ENCODE data around the gene CBARP. TPM values are rescaled to one million over a fixed set of nuclear protein-coding genes. Genes with fewer than 3 reads are reported as not detected.

The CBARP gene
- total RNA-seq, 1 experiment from 2014 or later: 23.4 TPM

DNA sequence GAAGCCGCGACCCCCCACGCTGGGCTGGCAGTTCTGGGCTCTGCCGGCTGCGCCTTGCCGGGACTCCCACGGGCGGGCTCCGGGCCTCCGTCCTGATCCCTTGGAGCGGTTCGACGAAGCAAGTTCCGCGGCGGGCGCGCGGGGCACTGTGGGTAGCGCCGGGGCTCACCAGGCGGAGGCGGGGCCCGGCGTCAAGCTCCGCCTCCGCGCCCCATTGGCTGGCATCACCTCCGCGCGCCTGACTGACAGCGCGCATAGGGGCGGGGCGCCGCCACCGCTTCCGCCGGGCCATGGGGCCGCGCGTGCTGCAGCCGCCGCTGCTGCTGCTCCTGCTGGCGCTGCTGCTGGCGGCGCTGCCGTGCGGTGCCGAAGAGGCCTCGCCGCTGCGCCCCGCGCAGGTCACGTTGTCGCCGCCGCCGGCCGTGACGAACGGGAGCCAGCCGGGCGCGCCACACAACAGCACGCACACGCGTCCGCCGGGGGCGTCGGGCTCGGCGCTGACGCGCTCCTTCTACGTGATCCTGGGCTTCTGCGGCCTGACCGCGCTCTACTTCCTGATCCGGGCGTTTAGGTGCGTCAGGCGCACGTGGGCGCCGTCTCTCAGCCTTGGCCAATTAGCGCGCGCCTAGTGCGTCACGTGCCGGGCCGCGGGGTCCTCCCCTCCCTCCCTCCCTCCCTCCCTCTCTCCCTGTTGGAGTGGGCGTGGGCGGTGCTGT lies 37.6 kb upstream of the CBARP start, which contains the start of gene FAM174C (continued):
- TF ChIP-seq, protein P1, sequence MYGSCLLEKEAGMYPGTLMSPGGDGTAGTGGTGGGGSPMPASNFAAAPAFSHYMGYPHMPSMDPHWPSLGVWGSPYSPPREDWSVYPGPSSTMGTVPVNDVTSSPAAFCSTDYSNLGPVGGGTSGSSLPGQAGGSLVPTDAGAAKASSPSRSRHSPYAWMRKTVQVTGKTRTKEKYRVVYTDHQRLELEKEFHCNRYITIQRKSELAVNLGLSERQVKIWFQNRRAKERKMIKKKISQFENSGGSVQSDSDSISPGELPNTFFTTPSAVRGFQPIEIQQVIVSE (CRISPR knock-in tag; IDR thresholded peaks at IDR 0.05; ENCODE audit: borderline replicate concordance): no peak
- TF ChIP-seq, protein P2, sequence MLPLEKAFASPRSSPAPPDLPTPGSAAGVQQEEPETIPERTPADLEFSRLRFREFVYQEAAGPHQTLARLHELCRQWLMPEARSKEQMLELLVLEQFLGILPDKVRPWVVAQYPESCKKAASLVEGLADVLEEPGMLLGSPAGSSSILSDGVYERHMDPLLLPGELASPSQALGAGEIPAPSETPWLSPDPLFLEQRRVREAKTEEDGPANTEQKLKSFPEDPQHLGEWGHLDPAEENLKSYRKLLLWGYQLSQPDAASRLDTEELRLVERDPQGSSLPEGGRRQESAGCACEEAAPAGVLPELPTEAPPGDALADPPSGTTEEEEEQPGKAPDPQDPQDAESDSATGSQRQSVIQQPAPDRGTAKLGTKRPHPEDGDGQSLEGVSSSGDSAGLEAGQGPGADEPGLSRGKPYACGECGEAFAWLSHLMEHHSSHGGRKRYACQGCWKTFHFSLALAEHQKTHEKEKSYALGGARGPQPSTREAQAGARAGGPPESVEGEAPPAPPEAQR (CRISPR knock-in tag; IDR thresholded peaks at IDR 0.05): no peak
- TF ChIP-seq, protein P3, sequence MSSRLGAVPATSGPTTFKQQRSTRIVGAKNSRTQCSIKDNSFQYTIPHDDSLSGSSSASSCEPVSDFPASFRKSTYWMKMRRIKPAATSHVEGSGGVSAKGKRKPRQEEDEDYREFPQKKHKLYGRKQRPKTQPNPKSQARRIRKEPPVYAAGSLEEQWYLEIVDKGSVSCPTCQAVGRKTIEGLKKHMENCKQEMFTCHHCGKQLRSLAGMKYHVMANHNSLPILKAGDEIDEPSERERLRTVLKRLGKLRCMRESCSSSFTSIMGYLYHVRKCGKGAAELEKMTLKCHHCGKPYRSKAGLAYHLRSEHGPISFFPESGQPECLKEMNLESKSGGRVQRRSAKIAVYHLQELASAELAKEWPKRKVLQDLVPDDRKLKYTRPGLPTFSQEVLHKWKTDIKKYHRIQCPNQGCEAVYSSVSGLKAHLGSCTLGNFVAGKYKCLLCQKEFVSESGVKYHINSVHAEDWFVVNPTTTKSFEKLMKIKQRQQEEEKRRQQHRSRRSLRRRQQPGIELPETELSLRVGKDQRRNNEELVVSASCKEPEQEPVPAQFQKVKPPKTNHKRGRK (CRISPR knock-in tag; IDR thresholded peaks at IDR 0.05; ENCODE audit: borderline replicate concordance): no peak
- TF ChIP-seq CBFB (CRISPR knock-in tag; IDR thresholded peaks at IDR 0.05; ENCODE audit: low read depth) (peak; percentile 95), NFYB (CRISPR knock-in tag; conservative IDR thresholded peaks at IDR 0.05; ENCODE audit: low read depth) (peak; percentile 71), SMAD3 (CRISPR knock-in tag; IDR thresholded peaks at IDR 0.05; ENCODE audit: borderline replicate concordance) (no peak; the same call in 1 of the 2 replicates), ZNF396 (CRISPR knock-in tag; IDR thresholded peaks at IDR 0.05; ENCODE audit: borderline replicate concordance) (no peak), CREM (CRISPR knock-in tag; IDR thresholded peaks at IDR 0.05) (peak; percentile 76; the same call in 1 of the 2 replicates), RORB (CRISPR knock-in tag; IDR thresholded peaks at IDR 0.05) (no peak), ETV6 (CRISPR knock-in tag; IDR thresholded peaks at IDR 0.05) (no peak), CREB1 (CRISPR knock-in tag; IDR thresholded peaks at IDR 0.05) (peak; percentile 9; the same call in 1 of the 2 replicates), FOXK1 (CRISPR knock-in tag; IDR thresholded peaks at IDR 0.05) (peak; percentile 65; the same call in 1 of the 2 replicates), HMGA2 (CRISPR knock-in tag; IDR thresholded peaks at IDR 0.05) (no peak), ZNF416 (CRISPR knock-in tag; IDR thresholded peaks at IDR 0.05) (peak; percentile 93)
- TF ChIP-seq, protein P4, sequence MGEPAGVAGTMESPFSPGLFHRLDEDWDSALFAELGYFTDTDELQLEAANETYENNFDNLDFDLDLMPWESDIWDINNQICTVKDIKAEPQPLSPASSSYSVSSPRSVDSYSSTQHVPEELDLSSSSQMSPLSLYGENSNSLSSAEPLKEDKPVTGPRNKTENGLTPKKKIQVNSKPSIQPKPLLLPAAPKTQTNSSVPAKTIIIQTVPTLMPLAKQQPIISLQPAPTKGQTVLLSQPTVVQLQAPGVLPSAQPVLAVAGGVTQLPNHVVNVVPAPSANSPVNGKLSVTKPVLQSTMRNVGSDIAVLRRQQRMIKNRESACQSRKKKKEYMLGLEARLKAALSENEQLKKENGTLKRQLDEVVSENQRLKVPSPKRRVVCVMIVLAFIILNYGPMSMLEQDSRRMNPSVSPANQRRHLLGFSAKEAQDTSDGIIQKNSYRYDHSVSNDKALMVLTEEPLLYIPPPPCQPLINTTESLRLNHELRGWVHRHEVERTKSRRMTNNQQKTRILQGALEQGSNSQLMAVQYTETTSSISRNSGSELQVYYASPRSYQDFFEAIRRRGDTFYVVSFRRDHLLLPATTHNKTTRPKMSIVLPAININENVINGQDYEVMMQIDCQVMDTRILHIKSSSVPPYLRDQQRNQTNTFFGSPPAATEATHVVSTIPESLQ (CRISPR knock-in tag; IDR thresholded peaks at IDR 0.05): no peak
- TF ChIP-seq, protein P5, sequence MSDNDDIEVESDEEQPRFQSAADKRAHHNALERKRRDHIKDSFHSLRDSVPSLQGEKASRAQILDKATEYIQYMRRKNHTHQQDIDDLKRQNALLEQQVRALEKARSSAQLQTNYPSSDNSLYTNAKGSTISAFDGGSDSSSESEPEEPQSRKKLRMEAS (CRISPR knock-in tag; IDR thresholded peaks at IDR 0.05): peak; percentile 57
- TF ChIP-seq, protein P6, sequence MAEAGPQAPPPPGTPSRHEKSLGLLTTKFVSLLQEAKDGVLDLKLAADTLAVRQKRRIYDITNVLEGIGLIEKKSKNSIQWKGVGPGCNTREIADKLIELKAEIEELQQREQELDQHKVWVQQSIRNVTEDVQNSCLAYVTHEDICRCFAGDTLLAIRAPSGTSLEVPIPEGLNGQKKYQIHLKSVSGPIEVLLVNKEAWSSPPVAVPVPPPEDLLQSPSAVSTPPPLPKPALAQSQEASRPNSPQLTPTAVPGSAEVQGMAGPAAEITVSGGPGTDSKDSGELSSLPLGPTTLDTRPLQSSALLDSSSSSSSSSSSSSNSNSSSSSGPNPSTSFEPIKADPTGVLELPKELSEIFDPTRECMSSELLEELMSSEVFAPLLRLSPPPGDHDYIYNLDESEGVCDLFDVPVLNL (CRISPR knock-in tag; IDR thresholded peaks at IDR 0.05; ENCODE audit: borderline replicate concordance, low read depth): no peak; the same call in none of the 2 replicates
- TF ChIP-seq, protein P7, sequence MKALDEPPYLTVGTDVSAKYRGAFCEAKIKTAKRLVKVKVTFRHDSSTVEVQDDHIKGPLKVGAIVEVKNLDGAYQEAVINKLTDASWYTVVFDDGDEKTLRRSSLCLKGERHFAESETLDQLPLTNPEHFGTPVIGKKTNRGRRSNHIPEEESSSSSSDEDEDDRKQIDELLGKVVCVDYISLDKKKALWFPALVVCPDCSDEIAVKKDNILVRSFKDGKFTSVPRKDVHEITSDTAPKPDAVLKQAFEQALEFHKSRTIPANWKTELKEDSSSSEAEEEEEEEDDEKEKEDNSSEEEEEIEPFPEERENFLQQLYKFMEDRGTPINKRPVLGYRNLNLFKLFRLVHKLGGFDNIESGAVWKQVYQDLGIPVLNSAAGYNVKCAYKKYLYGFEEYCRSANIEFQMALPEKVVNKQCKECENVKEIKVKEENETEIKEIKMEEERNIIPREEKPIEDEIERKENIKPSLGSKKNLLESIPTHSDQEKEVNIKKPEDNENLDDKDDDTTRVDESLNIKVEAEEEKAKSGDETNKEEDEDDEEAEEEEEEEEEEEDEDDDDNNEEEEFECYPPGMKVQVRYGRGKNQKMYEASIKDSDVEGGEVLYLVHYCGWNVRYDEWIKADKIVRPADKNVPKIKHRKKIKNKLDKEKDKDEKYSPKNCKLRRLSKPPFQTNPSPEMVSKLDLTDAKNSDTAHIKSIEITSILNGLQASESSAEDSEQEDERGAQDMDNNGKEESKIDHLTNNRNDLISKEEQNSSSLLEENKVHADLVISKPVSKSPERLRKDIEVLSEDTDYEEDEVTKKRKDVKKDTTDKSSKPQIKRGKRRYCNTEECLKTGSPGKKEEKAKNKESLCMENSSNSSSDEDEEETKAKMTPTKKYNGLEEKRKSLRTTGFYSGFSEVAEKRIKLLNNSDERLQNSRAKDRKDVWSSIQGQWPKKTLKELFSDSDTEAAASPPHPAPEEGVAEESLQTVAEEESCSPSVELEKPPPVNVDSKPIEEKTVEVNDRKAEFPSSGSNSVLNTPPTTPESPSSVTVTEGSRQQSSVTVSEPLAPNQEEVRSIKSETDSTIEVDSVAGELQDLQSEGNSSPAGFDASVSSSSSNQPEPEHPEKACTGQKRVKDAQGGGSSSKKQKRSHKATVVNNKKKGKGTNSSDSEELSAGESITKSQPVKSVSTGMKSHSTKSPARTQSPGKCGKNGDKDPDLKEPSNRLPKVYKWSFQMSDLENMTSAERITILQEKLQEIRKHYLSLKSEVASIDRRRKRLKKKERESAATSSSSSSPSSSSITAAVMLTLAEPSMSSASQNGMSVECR (CRISPR knock-in tag; IDR thresholded peaks at IDR 0.05; ENCODE audit: borderline replicate concordance): peak; percentile 47; the same call in 1 of the 2 replicates
- TF ChIP-seq, protein P8, sequence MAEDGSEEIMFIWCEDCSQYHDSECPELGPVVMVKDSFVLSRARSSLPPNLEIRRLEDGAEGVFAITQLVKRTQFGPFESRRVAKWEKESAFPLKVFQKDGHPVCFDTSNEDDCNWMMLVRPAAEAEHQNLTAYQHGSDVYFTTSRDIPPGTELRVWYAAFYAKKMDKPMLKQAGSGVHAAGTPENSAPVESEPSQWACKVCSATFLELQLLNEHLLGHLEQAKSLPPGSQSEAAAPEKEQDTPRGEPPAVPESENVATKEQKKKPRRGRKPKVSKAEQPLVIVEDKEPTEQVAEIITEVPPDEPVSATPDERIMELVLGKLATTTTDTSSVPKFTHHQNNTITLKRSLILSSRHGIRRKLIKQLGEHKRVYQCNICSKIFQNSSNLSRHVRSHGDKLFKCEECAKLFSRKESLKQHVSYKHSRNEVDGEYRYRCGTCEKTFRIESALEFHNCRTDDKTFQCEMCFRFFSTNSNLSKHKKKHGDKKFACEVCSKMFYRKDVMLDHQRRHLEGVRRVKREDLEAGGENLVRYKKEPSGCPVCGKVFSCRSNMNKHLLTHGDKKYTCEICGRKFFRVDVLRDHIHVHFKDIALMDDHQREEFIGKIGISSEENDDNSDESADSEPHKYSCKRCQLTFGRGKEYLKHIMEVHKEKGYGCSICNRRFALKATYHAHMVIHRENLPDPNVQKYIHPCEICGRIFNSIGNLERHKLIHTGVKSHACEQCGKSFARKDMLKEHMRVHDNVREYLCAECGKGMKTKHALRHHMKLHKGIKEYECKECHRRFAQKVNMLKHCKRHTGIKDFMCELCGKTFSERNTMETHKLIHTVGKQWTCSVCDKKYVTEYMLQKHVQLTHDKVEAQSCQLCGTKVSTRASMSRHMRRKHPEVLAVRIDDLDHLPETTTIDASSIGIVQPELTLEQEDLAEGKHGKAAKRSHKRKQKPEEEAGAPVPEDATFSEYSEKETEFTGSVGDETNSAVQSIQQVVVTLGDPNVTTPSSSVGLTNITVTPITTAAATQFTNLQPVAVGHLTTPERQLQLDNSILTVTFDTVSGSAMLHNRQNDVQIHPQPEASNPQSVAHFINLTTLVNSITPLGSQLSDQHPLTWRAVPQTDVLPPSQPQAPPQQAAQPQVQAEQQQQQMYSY (CRISPR knock-in tag; IDR thresholded peaks at IDR 0.05): no peak
- TF ChIP-seq, protein P9, sequence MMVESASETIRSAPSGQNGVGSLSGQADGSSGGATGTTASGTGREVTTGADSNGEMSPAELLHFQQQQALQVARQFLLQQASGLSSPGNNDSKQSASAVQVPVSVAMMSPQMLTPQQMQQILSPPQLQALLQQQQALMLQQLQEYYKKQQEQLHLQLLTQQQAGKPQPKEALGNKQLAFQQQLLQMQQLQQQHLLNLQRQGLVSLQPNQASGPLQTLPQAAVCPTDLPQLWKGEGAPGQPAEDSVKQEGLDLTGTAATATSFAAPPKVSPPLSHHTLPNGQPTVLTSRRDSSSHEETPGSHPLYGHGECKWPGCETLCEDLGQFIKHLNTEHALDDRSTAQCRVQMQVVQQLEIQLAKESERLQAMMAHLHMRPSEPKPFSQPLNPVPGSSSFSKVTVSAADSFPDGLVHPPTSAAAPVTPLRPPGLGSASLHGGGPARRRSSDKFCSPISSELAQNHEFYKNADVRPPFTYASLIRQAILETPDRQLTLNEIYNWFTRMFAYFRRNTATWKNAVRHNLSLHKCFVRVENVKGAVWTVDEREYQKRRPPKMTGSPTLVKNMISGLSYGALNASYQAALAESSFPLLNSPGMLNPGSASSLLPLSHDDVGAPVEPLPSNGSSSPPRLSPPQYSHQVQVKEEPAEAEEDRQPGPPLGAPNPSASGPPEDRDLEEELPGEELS (CRISPR knock-in tag; IDR thresholded peaks at IDR 0.05): peak; percentile 84; the same call in 1 of the 2 replicates
